Adrenal gland (tissue), 12 donors: ENCODE data around the gene ANKRD23. TPM values are rescaled to one million over a fixed set of nuclear protein-coding genes. Genes with fewer than 3 reads are reported as not detected.
"Not testable (repeated sequence)": the region's sequence is repeated elsewhere in the genome, so short reads cannot be mapped to it uniquely, and the experiment has no call there.

Source experiments
- DNase-seq, 7 donors: peaks; one replicate each; pipeline ENCODE4 v3.0.0-alpha.2; 2019 to 2020
- H3K27ac ChIP-seq, 5 donors: fragments of 200-600 bp; sonication (generic) in 4 of 5; 1 replicate in 3 of 5; 2 replicates in 2 of 5; pipeline versions ENCODE4 v1.5.1 to v1.8.0; 2016 to 2020; ENCODE audit warnings: mild to moderate bottlenecking in 1 of 5
- H3K27me3 ChIP-seq: fragments of 200-600 bp; 2 replicates; pipeline ENCODE4 v1.8.0; 2021
- H3K36me3 ChIP-seq, 2 donors: fragments of 200-600 bp; replicated peaks in 1 of 2; 1 replicate in 1 of 2; 2 replicates in 1 of 2; pipeline versions ENCODE4 v1.5.1 to v1.8.0; 2018 to 2022
- H3K4me1 ChIP-seq, 2 donors: fragments of 200-600 bp; replicated peaks in 1 of 2; 1 replicate in 1 of 2; 2 replicates in 1 of 2; pipeline versions ENCODE4 v1.5.1 to v1.8.0; 2018 to 2021
- H3K4me3 ChIP-seq, 4 donors: fragments of 200-600 bp; sonication (generic) in 3 of 4; one replicate each; pipeline ENCODE4 v1.5.1; 2016 to 2018
- H3K9me3 ChIP-seq, 3 donors: fragments of 200-600 bp; sonication (generic) in 1 of 3; replicated peaks in 1 of 3; 1 replicate in 2 of 3; 2 replicates in 1 of 3; pipeline versions ENCODE4 v1.5.1 to v1.8.0; 2016 to 2021
- CTCF ChIP-seq, 6 experiments: fragments of 450-650 bp in 4 of 6; fragments of 200-600 bp in 2 of 6; sonication (generic) in 1 of 6; IDR thresholded peaks; 1 replicate in 5 of 6; 2 replicates in 1 of 6; pipeline versions ENCODE4 v1.5.1 to v1.8.0; 2016 to 2021; ENCODE audit warnings: antibody characterized with exemption in 6 of 6, mild to moderate bottlenecking in 2 of 6, moderate library complexity in 1 of 6
- POLR2A ChIP-seq, 2 donors: fragments of 450-650 bp; IDR thresholded peaks; one replicate each; pipeline ENCODE4 v1.6.1; 2017; ENCODE audit warnings: antibody characterized with exemption in 2 of 2, mild to moderate bottlenecking in 2 of 2, moderate library complexity in 1 of 2
- WGBS, 4 donors: extraction: QIAGEN DNeasy Blood & Tissue Kit in 2 of 4; methylation state at CpG; one replicate each; pipeline versions ENCODE4 v1.1.5 to v1.1.7; 2013 to 2017; 5-methylcytosine and 5-hydroxymethylcytosine counted together
- intact Hi-C, 2 donors: fragments of 100-400 bp; cut with DNase I; formaldehyde crosslinking; loops; one replicate each; pipeline versions ENCODE4 v1.14.1 to v1.15.0; 2022 to 2023
- polyA plus RNA-seq, 3 donors: library from polyadenylated mRNA; stranded (reverse); fragments of 200-250 nt in 2 of 3; fragments of 350-450 nt in 1 of 3; fragmentation: Illumina TruSeq in 1 of 3; extraction: RNeasy Lipid Tissue Mini Kit (QIAGEN cat#74804) in 1 of 3; gene quantifications; one replicate each; pipeline ENCODE4 v1.2.3, GENCODE V29; 2013 to 2014
- total RNA-seq, 9 donors: library from RNA; depleted of rRNA in 4 of 9; stranded (reverse); fragments of >200 nt in 4 of 9; fragments of 120-200 nt in 1 of 9; fragmentation: NEBNext Ultra II Directional in 1 of 9; extraction: Animal tissue kit (Norgen Biotek cat#: 25700) in 1 of 9; gene quantifications; one replicate each; pipeline versions ENCODE4 v1.1.0 to v1.2.4, GENCODE V29; 2013 to 2023
- donor health status: healthy with polysubstance abuse.
- donor health status: Bipolar disorder and iron deficiency.
- donor health status: DM: yes; HTN: yes; CAD: no.
- donor health status: DM: no; HTN: no; CAD: no.
- donor health status: DM: no; HTN: no; CAD: no.
- donor health status: DM: yes; HTN: yes; CAD: no.

Gene ANKRD23
- total and polyA plus RNA-seq, 12 donors = 1.1 to 10.6 (median 3.8) TPM

GRCh38 chr2:96800061-96801004 is 43.5 kb downstream of the ANKRD23 start:
- H3K27ac ChIP-seq = no peak overlapping the region
- no peak for DNase-seq
- WGBS, 4 donors = 75 to 92% (median 86%) methylated on average over 12 to 27 of the region's 27 CpGs
- peaks cover 0 to 12% of the 10 kb centered on the region in 2 donors for H3K36me3 ChIP-seq
- intact Hi-C loops = no loop called here
- H3K9me3 ChIP-seq = no peaks in the 10 kb centered on the region
- no peaks in the 10 kb centered on the region for H3K27me3 ChIP-seq
- H3K4me1 ChIP-seq = peaks cover 0 to 8% of the 10 kb centered on the region in 2 donors
- no peak for TF ChIP-seq POLR2A (IDR thresholded peaks at IDR 0.05)
- TF ChIP-seq CTCF (IDR thresholded peaks at IDR 0.05) = no peak
- H3K4me3 ChIP-seq = no peak overlapping the region

GRCh38 chr2:96799623-96799935 is 44.2 kb downstream of the ANKRD23 start:
- H3K36me3 ChIP-seq = peaks cover 0 to 12% of the 10 kb centered on the region in 2 donors
- no peak overlapping the region for H3K27ac ChIP-seq
- TF ChIP-seq POLR2A (IDR thresholded peaks at IDR 0.05) (no peak), CTCF (IDR thresholded peaks at IDR 0.05) (no peak)

GRCh38 chr2:96798733-96799622 is 44.8 kb downstream of the ANKRD23 start:
- 93 to 98% (median 94%) methylated on average over 15 to 23 of the region's 23 CpGs for WGBS, 4 donors
- intact Hi-C loops = no loop called here
- Histone ChIP-seq H3K36me3 (peaks cover 0 to 12% of the 10 kb centered on the region in 2 donors), H3K4me1 (peaks cover 0 to 8% of the 10 kb centered on the region in 2 donors), H3K27me3 (no peaks in the 10 kb centered on the region), H3K9me3 (no peaks in the 10 kb centered on the region), H3K27ac (no peak overlapping the region), H3K4me3 (no peak overlapping the region)
- no peak for DNase-seq
- no peak for TF ChIP-seq POLR2A (IDR thresholded peaks at IDR 0.05)
- no peak for TF ChIP-seq CTCF (IDR thresholded peaks at IDR 0.05)

More at GRCh38 chr2:96799623-96799935, 44.2 kb downstream of the ANKRD23 start:
- intact Hi-C loops = no loop called here
- peaks cover 0 to 8% of the 10 kb centered on the region in 2 donors for H3K4me1 ChIP-seq
- WGBS, 4 donors = 89 to 100% (median 92%) methylated on average over 8 of the region's 8 CpGs
- no peaks in the 10 kb centered on the region for H3K27me3 ChIP-seq
- DNase-seq = no peak
- no peaks in the 10 kb centered on the region for H3K9me3 ChIP-seq
- no peak overlapping the region for H3K4me3 ChIP-seq

GRCh38 chr2:96797066-96797625 is 46.7 kb downstream of the ANKRD23 start:
- Histone ChIP-seq H3K4me1 (peaks cover 0 to 13% of the 10 kb centered on the region in 2 donors), H3K36me3 (peaks cover 0 to 12% of the 10 kb centered on the region in 2 donors), H3K27me3 (no peaks in the 10 kb centered on the region), H3K9me3 (no peaks in the 10 kb centered on the region), H3K27ac (no peak overlapping the region), H3K4me3 (no peak overlapping the region)
- no peak for TF ChIP-seq CTCF (IDR thresholded peaks at IDR 0.05)
- TF ChIP-seq POLR2A (IDR thresholded peaks at IDR 0.05) = no peak
- 93 to 97% (median 94%) methylated on average over 10 to 23 of the region's 23 CpGs for WGBS, 4 donors
- intact Hi-C loops = no loop called here
- DNase-seq = no peak

GRCh38 chr2:96796497-96796896 is 47.3 kb downstream of the ANKRD23 start:
- 85 to 92% (median 91%) methylated on average over 6 of the region's 6 CpGs for WGBS, 4 donors
- DNase-seq, H3K4me3 ChIP-seq, H3K9me3 ChIP-seq, intact Hi-C loops, H3K27me3 ChIP-seq, H3K27ac ChIP-seq: not testable (repeated sequence)
- peaks cover 0 to 12% of the 10 kb centered on the region in 2 donors for H3K36me3 ChIP-seq
- peaks cover 0 to 13% of the 10 kb centered on the region in 2 donors for H3K4me1 ChIP-seq
